ENCODE measurements around the gene APOA1. TPM values are rescaled to one million over a fixed set of nuclear protein-coding genes. Genes with fewer than 3 reads are reported as not detected.

APOA1 gene
- total RNA-seq = 1 to 10 TPM in 1 of 8 experiments, under 1 TPM in 5, not detected in 2; 0.29 to 1.9 (median 0.42) TPM

- 40 to 80% (median 74%) methylated on average over 1 to 5 of the region's 19 CpGs; no CpG with 5 or more reads in 6 of the 10 experiments for WGBS, 10 experiments
- peaks cover 3 to 11% of the 10 kb centered on the region in 2 donors for H3K4me1 ChIP-seq (replicated peaks in 1 of 2)
- H3K27ac ChIP-seq = no peak within 1 kb of the TSS
- in situ Hi-C loops (cut with MboI; ENCODE audit: low pct_unique_long_range_greater_than_20kb in 2 of 9, low sequenced_read_pairs in 9 of 9, unreplicated experiment in 9 of 9) = no loop called here
- H3K4me3 ChIP-seq = no peak within 1 kb of the TSS
- ATAC-seq (replicated peaks in 6 of 8) = peak in 1 of 8 experiments; percentile 6
These were observed at the start of gene APOA1 for GRCh38 chr11:116837231-116838091. Gene APOA1, minus strand, starts transcription at chr11:116837622. Its CDS starts 235 bp downstream, at chr11:116837387.

DNA sequence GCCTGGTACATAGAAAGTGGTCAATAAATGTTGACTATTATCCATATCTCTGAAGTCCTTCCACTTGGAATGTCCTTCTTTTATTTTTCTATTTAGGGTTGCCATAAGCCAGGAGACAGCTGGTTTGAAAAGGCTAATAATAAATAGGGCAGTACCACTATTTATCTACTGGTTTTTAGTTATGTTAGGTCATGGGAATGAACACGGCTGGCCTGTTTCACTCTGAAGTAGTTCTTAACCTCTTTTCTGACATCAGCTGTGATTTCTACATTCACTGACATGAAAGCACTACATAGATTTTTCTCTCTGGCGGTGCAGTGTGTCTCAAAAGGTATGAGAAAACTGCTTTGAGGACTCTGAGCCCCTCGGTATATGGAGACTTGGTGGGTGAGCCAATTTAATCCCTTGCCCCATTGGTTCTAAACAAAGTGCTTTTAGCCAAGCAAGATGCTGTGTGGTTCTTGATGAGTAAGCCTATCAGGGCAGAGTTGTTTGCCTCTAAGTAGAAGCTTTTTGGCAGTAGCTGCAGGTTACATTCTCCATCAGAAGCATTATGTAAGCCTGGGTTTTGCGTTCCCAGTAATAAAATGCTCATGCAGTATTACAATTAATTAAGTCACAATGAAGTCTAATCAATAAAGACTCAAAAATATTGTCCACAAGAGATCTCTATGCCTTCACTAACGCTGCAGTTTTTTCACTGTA, 48.7 kb upstream of the APOA1 start:
- H3K4me1 ChIP-seq (replicated peaks in 1 of 2) = peaks cover 3% of the 10 kb centered on the region in 2 donors
- peak in 4 of 8 experiments; percentile 18 to 72 (median 56) for ATAC-seq (replicated peaks in 6 of 8)
- in situ Hi-C loops (cut with MboI; ENCODE audit: low pct_unique_long_range_greater_than_20kb in 2 of 9, low sequenced_read_pairs in 9 of 9, unreplicated experiment in 9 of 9) = loop anchor here in 5 of 9 experiments (10.0 to 25.0 kb wide), 2 partner anchors 219 to 226 kb away; no protein-coding TSS in a partner anchor

GRCh38 chr11:116882386-116882785, 45.0 kb upstream of the APOA1 start:
- Histone ChIP-seq H3K27ac (no peak overlapping the region), H3K4me1 (replicated peaks in 1 of 2) (peaks cover 3 to 6% of the 10 kb centered on the region in 2 donors), H3K4me3 (no peak overlapping the region)
- ATAC-seq (replicated peaks in 6 of 8) = no peak
- in situ Hi-C loops (cut with MboI; ENCODE audit: low pct_unique_long_range_greater_than_20kb in 2 of 9, low sequenced_read_pairs in 9 of 9, unreplicated experiment in 9 of 9) = loop anchor here in 5 of 9 experiments (10.0 to 25.0 kb wide), 2 partner anchors 222 to 230 kb away; no protein-coding TSS in a partner anchor

More for the DNA sequence above, 48.7 kb upstream of the APOA1 start:
- no peak overlapping the region for H3K27ac ChIP-seq
- no peak overlapping the region for H3K4me3 ChIP-seq
- 0 to 100% (median 80%) methylated on average over 1 to 4 of the region's 5 CpGs; no CpG with 5 or more reads in 1 of the 10 experiments for WGBS, 10 experiments

DNA sequence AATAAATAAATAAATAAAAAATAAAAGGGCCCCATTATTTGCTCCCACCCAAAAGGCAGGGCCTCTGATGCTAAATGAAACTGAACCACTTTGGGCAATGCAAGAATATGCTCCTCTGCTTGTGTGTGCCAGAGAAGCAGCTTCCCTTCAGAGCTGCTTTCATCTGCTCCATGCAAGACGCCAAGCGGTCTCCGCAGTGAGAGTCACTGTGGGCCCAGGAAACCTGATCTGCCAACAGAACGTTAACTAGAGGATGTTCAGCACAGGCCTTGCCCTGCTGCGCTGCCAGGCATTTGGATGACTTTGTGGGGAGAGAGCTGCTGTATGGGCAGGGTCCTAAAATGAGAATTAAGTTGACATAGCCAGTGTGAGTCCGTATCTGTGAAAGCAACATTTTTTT, 43.7 kb upstream of the APOA1 start:
- in situ Hi-C loops (cut with MboI; ENCODE audit: low pct_unique_long_range_greater_than_20kb in 2 of 9, low sequenced_read_pairs in 9 of 9, unreplicated experiment in 9 of 9) = loop anchor here in 5 of 9 experiments (10.0 to 25.0 kb wide), 2 partner anchors 224 to 231 kb away; no protein-coding TSS in a partner anchor
- ATAC-seq (replicated peaks in 6 of 8) = no peak
- Histone ChIP-seq H3K27ac (no peak overlapping the region), H3K4me3 (no peak overlapping the region), H3K4me1 (replicated peaks in 1 of 2) (peaks cover 0 to 3% of the 10 kb centered on the region in 2 donors)
- WGBS, 10 experiments = 0 to 100% (median 92%) methylated on average over 1 to 4 of the region's 6 CpGs; no CpG with 5 or more reads in 1 of the 10 experiments

DNA sequence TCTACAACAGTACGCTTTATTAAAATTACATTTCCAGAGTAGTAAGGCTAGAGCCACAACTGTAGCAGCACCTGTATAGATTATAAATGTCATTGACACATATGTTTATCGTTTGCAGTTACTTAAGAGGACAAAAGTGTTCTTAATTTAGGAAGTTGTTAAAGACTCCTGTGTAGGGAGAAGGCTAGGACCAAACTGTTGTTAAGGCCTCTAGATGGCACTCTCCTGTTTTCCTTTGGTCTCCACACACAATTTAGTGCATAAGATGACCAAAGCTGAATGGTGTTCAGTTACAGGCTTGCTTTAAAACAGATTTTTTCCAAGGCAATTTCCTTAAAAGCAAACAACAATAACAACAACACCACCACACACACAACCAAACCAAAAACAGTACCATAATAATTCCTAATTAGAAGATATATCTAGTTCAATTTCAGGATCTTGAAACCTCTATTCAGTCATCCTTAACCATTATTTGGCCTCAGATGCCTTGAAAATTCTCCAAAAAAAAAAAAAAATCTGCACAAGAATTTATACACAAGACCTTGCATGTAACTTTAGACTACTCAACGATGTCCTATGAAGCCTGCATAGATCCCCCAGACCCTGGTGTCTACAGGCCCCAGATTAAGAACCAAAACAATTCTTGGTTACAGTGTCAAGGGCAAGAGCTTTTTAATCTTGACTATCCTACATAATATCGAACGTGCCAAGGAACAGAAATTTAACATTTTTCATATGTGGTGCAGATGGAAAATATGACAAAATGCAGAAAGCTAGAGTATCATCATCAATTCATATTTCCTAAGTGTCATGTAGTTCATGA, 42.6 kb upstream of the APOA1 start:
- Histone ChIP-seq H3K4me3 (no peak overlapping the region), H3K27ac (no peak overlapping the region), H3K4me1 (replicated peaks in 1 of 2) (peaks cover 0 to 3% of the 10 kb centered on the region in 2 donors)
- in situ Hi-C loops (cut with MboI; ENCODE audit: low pct_unique_long_range_greater_than_20kb in 2 of 9, low sequenced_read_pairs in 9 of 9, unreplicated experiment in 9 of 9) = loop anchor here in 8 of 9 experiments (10.0 to 25.0 kb wide), 2 partner anchors 225 to 232 kb away; no protein-coding TSS in a partner anchor
- ATAC-seq (replicated peaks in 6 of 8) = peak; percentile 63 to 100 (median 88)
- WGBS, 10 experiments = 20 to 100% (median 33%) methylated on average over 1 to 5 of the region's 5 CpGs; no CpG with 5 or more reads in 1 of the 10 experiments

GRCh38 chr11:116876656-116877055, 39.2 kb upstream of the APOA1 start:
- WGBS, 10 experiments = 85 to 100% (median 90%) methylated on average over 1 to 4 of the region's 8 CpGs; no CpG with 5 or more reads in 5 of the 10 experiments
- H3K4me1 ChIP-seq (replicated peaks in 1 of 2) = peaks cover 0 to 3% of the 10 kb centered on the region in 2 donors
- in situ Hi-C loops (cut with MboI; ENCODE audit: low pct_unique_long_range_greater_than_20kb in 2 of 9, low sequenced_read_pairs in 9 of 9, unreplicated experiment in 9 of 9) = loop anchor here in 4 of 9 experiments (10.0 to 25.0 kb wide), 2 partner anchors 228 to 236 kb away; no protein-coding TSS in a partner anchor
- ATAC-seq (replicated peaks in 6 of 8) = no peak
- no peak overlapping the region for H3K4me3 ChIP-seq
- H3K27ac ChIP-seq = no peak overlapping the region

- Histone ChIP-seq H3K27ac (no peak overlapping the region), H3K4me3 (no peak overlapping the region), H3K4me1 (replicated peaks in 1 of 2) (peaks cover 0 to 3% of the 10 kb centered on the region in 2 donors)
- in situ Hi-C loops (cut with MboI; ENCODE audit: low pct_unique_long_range_greater_than_20kb in 2 of 9, low sequenced_read_pairs in 9 of 9, unreplicated experiment in 9 of 9) = loop anchor here in 4 of 9 experiments (10.0 to 25.0 kb wide), 2 partner anchors 230 to 237 kb away; no protein-coding TSS in a partner anchor
- WGBS, 10 experiments = 93 to 100% (median 100%) methylated on average over 1 to 6 of the region's 7 CpGs; no CpG with 5 or more reads in 1 of the 10 experiments
- ATAC-seq (replicated peaks in 6 of 8) = no peak
These were observed 37.8 kb upstream of the APOA1 start for GRCh38 chr11:116875194-116875593.

DNA sequence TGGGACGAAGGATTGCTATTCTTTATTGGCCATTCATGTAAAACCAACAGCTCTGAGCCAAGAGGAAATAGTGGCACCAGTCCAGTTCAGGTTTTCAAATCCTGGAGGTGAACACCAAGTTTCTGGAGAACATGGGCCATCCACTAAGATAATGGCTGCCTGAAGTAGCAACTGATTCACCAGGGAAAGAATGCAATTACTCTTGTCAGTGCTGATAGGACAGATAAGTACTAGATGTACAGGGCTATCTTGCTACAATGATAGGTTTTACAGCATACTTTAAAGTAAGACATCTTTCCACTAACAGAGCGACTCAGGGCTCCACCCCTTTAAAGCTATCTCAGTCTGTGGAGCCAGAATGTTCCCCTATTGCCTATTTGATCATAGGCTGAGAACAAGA, 36.8 kb upstream of the APOA1 start:
- Histone ChIP-seq H3K4me3 (no peak overlapping the region), H3K4me1 (replicated peaks in 1 of 2) (no peaks in the 10 kb centered on the region), H3K27ac (no peak overlapping the region)
- WGBS, 10 experiments = 67 to 100% (median 100%) methylated on average over 1 to 2 of the region's 2 CpGs; no CpG with 5 or more reads in 2 of the 10 experiments
- in situ Hi-C loops (cut with MboI; ENCODE audit: low pct_unique_long_range_greater_than_20kb in 2 of 9, low sequenced_read_pairs in 9 of 9, unreplicated experiment in 9 of 9) = loop anchor here in 3 of 9 experiments (10.0 kb wide), 1 partner anchor 231 kb away; no protein-coding TSS in a partner anchor
- ATAC-seq (replicated peaks in 6 of 8) = no peak

DNA sequence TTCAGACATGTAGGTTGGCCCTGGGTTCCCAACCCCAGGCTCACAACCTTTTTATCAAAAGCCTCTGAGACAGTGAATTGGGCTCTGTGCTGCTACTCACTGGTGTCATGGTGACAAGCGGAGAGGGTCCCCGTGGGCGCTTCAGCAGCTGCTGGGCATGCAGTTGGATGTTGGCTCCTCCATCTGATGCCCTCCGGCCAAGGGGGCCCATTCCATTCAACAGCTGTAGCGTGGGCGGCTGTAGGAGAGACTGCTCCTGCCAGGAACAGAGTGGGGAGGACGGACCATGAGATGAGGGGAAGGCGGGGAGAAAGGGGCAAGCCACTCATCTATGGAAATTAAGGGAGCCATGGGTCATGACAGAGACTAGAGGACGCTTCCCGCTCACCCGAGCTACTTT, 36.0 kb upstream of the APOA1 start:
- in situ Hi-C loops (cut with MboI; ENCODE audit: low pct_unique_long_range_greater_than_20kb in 2 of 9, low sequenced_read_pairs in 9 of 9, unreplicated experiment in 9 of 9) = loop anchor here in 3 of 9 experiments (10.0 kb wide), 1 partner anchor 231 kb away; no protein-coding TSS in a partner anchor
- H3K4me3 ChIP-seq = no peak overlapping the region
- H3K27ac ChIP-seq = no peak overlapping the region
- no peak for ATAC-seq (replicated peaks in 6 of 8)
- WGBS, 10 experiments = 57 to 100% (median 100%) methylated on average over 1 to 3 of the region's 11 CpGs; no CpG with 5 or more reads in 5 of the 10 experiments
- no peaks in the 10 kb centered on the region for H3K4me1 ChIP-seq (replicated peaks in 1 of 2)

DNA sequence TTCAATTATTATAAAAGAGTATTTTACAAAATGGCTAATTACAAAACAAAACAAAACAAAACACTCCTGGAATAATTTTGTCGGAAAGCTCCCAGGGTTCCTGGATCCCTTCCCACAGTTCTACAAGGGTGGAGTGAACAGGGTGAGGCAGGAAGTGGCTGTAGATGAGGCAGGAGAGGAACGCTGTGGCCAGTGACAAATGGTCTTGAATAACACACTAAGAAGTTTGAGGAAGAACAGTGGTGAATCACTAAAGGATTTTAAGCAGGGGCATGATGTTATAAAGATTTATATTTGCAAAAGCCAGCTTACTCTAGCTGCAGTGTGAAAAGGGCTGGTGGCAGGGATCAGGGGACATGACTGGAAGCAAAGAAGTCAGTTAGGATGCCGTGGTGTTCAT, 33.8 kb upstream of the APOA1 start:
- Histone ChIP-seq H3K4me3 (no peak overlapping the region), H3K27ac (no peak overlapping the region), H3K4me1 (replicated peaks in 1 of 2) (no peaks in the 10 kb centered on the region)
- ATAC-seq (replicated peaks in 6 of 8) = peak in 2 of 8 experiments; percentile 99 to 100
- in situ Hi-C loops (cut with MboI; ENCODE audit: low pct_unique_long_range_greater_than_20kb in 2 of 9, low sequenced_read_pairs in 9 of 9, unreplicated experiment in 9 of 9) = loop anchor here in 3 of 9 experiments (10.0 kb wide), 1 partner anchor 234 kb away; no protein-coding TSS in a partner anchor
- 0 to 100% (median 69%) methylated on average over 1 to 3 of the region's 3 CpGs; no CpG with 5 or more reads in 1 of the 10 experiments for WGBS, 10 experiments

DNA sequence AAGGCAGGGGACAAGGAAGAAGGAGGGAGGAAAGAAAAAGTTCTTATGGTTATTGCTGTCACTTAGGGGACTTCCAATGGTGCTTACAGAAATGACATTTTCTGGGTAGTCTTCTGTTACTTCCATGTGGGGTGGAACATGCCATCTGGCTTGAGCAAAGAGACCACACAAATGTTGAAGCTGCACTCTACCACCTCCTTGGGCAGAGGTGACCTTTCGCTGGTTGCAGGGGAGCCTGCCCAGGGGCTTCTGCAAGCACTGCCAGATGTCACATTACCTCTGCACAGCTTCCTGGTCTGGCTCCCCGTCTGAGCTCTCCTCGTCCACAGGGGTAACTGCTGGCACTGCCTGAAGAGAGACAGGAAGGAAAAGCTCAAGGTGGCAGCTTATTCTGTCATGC, 32.6 kb upstream of the APOA1 start:
- WGBS, 10 experiments = 67 to 100% (median 100%) methylated on average over 1 to 2 of the region's 3 CpGs; no CpG with 5 or more reads in 4 of the 10 experiments
- Histone ChIP-seq H3K4me3 (no peak overlapping the region), H3K27ac (no peak overlapping the region), H3K4me1 (replicated peaks in 1 of 2) (no peaks in the 10 kb centered on the region)
- ATAC-seq (replicated peaks in 6 of 8) = no peak
- in situ Hi-C loops (cut with MboI; ENCODE audit: low pct_unique_long_range_greater_than_20kb in 2 of 9, low sequenced_read_pairs in 9 of 9, unreplicated experiment in 9 of 9) = loop anchor here in 3 of 9 experiments (10.0 kb wide), 1 partner anchor 235 kb away; no protein-coding TSS in a partner anchor

Measured in motor neuron (in vitro differentiated cells).